ENCODE data around the gene RPTOR. TPM values are rescaled to one million over a fixed set of nuclear protein-coding genes. Genes with fewer than 3 reads are reported as not detected.
A peak's percentile ranks its signal among the peaks of the same experiment; 100 is the strongest.

The RPTOR gene
- total RNA-seq, 1 experiment from 2014 or later, result 46.2 TPM

DNA sequence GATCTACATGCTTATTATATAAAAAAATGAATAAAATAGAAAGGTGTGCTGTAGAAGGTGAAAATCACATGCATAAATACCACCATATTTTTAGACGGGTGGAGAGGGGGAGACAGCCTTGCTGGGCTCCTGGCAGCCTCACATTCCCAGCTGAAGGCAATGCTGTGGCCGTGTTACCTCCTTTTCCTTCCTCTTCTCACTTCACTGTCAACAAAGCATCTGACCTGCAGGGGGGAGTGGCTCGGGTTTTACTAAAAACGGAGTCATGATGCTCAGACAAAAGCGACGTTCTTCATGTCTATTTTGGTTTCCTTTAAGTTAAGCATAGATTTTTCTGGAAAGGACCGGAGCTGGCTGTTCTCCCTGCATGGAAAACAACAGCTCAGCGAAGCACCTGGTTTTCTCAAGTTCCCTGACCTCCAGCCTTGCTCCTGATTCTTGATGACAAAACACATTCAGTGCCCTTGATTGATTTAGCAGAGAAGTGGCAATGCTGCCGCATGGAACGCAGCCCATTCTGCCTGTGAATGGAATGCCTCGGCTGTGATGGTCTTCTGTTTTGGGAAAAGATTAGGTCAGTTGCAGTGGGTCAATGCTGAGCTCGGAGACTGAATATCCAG is 5.5 kb upstream of the RPTOR start:
- Histone ChIP-seq H3K9me2 (replicated peaks; ENCODE audit: low read length) (no peaks in the 10 kb centered on the region), H3K4me2 (ENCODE audit: low read length) (peak overlapping the region; percentile 8; the same call in 1 of the 2 replicates), H3K27ac (ENCODE audit: low read length) (no peak overlapping the region), H3K9me3 (ENCODE audit: low read length) (no peaks in the 10 kb centered on the region), H3F3A (ENCODE audit: low read length, unreplicated experiment) (no peaks in the 10 kb centered on the region), H3K79me2 (ENCODE audit: low read length) (no peaks in the 10 kb centered on the region), H3K4me1 (ENCODE audit: insufficient read depth, low read length) (no peaks in the 10 kb centered on the region), H3K27me3 (ENCODE audit: low read length) (no peaks in the 10 kb centered on the region), H3K9ac (ENCODE audit: low read length) (no peak overlapping the region), H4K20me1 (ENCODE audit: low read length) (no peaks in the 10 kb centered on the region), H3K4me3 (ENCODE audit: low read length) (no peak overlapping the region), H2AFZ (ENCODE audit: low read length) (peak overlapping the region; percentile 44; the same call in 1 of the 2 replicates), H3K36me3 (ENCODE audit: low read depth, low read length) (no peaks in the 10 kb centered on the region)
- ChIA-PET POLR2A (ENCODE audit: unreplicated experiment) (no interaction called here), CTCF (no interaction called here)
- peak; percentile 37; the same call in 1 of the 2 replicates for ATAC-seq
- no TSS peak for BruUV-seq (replicated peaks)
- DNase-seq, result no peak
- intact Hi-C loops (cut with micrococcal nuclease), result no loop called here
- no peak for TF ChIP-seq EZH2 (IDR thresholded peaks at IDR 0.05; ENCODE audit: low read length, unreplicated experiment)
- no peak for TF ChIP-seq EZH2phosphoT487 (IDR thresholded peaks at IDR 0.05; ENCODE audit: borderline replicate concordance, low read length)
- TF ChIP-seq, protein P1, sequence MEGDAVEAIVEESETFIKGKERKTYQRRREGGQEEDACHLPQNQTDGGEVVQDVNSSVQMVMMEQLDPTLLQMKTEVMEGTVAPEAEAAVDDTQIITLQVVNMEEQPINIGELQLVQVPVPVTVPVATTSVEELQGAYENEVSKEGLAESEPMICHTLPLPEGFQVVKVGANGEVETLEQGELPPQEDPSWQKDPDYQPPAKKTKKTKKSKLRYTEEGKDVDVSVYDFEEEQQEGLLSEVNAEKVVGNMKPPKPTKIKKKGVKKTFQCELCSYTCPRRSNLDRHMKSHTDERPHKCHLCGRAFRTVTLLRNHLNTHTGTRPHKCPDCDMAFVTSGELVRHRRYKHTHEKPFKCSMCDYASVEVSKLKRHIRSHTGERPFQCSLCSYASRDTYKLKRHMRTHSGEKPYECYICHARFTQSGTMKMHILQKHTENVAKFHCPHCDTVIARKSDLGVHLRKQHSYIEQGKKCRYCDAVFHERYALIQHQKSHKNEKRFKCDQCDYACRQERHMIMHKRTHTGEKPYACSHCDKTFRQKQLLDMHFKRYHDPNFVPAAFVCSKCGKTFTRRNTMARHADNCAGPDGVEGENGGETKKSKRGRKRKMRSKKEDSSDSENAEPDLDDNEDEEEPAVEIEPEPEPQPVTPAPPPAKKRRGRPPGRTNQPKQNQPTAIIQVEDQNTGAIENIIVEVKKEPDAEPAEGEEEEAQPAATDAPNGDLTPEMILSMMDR (conservative IDR thresholded peaks at IDR 0.05; ENCODE audit: low read depth, low read length), result no peak

DNA sequence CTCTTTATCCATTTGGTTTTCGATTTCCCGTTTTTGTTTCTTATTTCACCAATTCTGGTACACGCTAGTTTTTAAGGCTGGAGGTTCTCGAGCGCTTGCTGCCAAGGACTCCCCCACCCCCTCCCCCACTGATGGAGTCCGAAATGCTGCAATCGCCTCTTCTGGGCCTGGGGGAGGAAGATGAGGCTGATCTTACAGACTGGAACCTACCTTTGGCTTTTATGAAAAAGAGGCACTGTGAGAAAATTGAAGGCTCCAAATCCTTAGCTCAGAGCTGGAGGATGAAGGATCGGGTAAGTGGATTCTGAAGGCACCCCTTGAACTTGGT is 825 bp downstream of the RPTOR start:
- ATAC-seq (peak; percentile 19), DNase-seq (peak; percentile 21)
- no peaks in the 10 kb centered on the region for H3K9me2 ChIP-seq (replicated peaks; ENCODE audit: low read length)
- peak overlapping the region; percentile 99 for H3K9ac ChIP-seq (ENCODE audit: low read length)
- TF ChIP-seq EZH2phosphoT487 (IDR thresholded peaks at IDR 0.05; ENCODE audit: borderline replicate concordance, low read length), result no peak
- TF ChIP-seq, protein P1 (conservative IDR thresholded peaks at IDR 0.05; ENCODE audit: low read depth, low read length), result no peak
- TF ChIP-seq EZH2 (IDR thresholded peaks at IDR 0.05; ENCODE audit: low read length, unreplicated experiment), result no peak
- H3K4me2 ChIP-seq (ENCODE audit: low read length), result peak overlapping the region; percentile 81
- ChIA-PET POLR2A (ENCODE audit: unreplicated experiment) (no interaction called here), CTCF (interaction anchor here (0.6 kb wide), 1 partner anchor 23 kb away, joined by 8 read pairs; no protein-coding TSS in a partner anchor)
- H3K27me3 ChIP-seq (ENCODE audit: low read length), result no peaks in the 10 kb centered on the region
- H3K36me3 ChIP-seq (ENCODE audit: low read depth, low read length), result no peaks in the 10 kb centered on the region; the same call in 1 of the 2 replicates
- no peaks in the 10 kb centered on the region for H3F3A ChIP-seq (ENCODE audit: low read length, unreplicated experiment)
- H3K79me2 ChIP-seq (ENCODE audit: low read length), result peaks cover 59% of the 10 kb centered on the region
- peaks cover 24% of the 10 kb centered on the region for H4K20me1 ChIP-seq (ENCODE audit: low read length)
- peak overlapping the region; percentile 93 for H3K4me3 ChIP-seq (ENCODE audit: low read length)
- peaks cover 26% of the 10 kb centered on the region; the same call in 1 of the 2 replicates for H3K4me1 ChIP-seq (ENCODE audit: insufficient read depth, low read length)
- no peaks in the 10 kb centered on the region for H3K9me3 ChIP-seq (ENCODE audit: low read length)
- H3K27ac ChIP-seq (ENCODE audit: low read length), result peak overlapping the region; percentile 66
- intact Hi-C loops (cut with micrococcal nuclease), result no loop called here
- BruUV-seq (replicated peaks), result no TSS peak
- peak overlapping the region; percentile 91; the same call in 1 of the 2 replicates for H2AFZ ChIP-seq (ENCODE audit: low read length)

DNA sequence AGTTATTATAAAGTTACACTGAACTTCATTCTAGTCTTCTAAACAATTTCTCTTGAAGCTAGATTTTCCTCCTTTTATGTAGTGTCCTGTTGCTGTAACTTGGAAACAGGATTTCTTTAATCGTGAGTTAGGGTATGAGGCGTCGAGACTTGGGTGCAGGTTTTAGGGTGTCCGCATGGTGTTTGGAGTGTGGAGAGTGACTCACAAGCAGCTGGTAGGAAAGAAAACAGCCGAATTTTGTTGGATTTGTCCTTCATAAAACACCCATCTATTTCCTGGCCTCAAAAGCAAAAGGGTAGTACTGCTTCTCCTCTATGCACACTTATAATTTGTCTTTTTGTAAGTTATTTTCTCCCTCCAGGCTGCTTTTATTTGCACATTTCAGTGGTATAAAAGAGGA is 1.6 kb downstream of the RPTOR start:
- Histone ChIP-seq H3K9ac (ENCODE audit: low read length) (peak overlapping the region; percentile 99), H3K27ac (ENCODE audit: low read length) (no peak overlapping the region), H3K36me3 (ENCODE audit: low read depth, low read length) (no peaks in the 10 kb centered on the region; the same call in 1 of the 2 replicates), H3K9me2 (replicated peaks; ENCODE audit: low read length) (no peaks in the 10 kb centered on the region), H3K9me3 (ENCODE audit: low read length) (no peaks in the 10 kb centered on the region), H3K79me2 (ENCODE audit: low read length) (peaks cover 66% of the 10 kb centered on the region), H3K4me1 (ENCODE audit: insufficient read depth, low read length) (peaks cover 26% of the 10 kb centered on the region; the same call in 1 of the 2 replicates), H4K20me1 (ENCODE audit: low read length) (peaks cover 27% of the 10 kb centered on the region), H3F3A (ENCODE audit: low read length, unreplicated experiment) (no peaks in the 10 kb centered on the region), H2AFZ (ENCODE audit: low read length) (no peak overlapping the region), H3K4me3 (ENCODE audit: low read length) (peak overlapping the region; percentile 93), H3K4me2 (ENCODE audit: low read length) (peak overlapping the region; percentile 81), H3K27me3 (ENCODE audit: low read length) (no peaks in the 10 kb centered on the region)
- TF ChIP-seq, protein P1 (conservative IDR thresholded peaks at IDR 0.05; ENCODE audit: low read depth, low read length), result no peak
- no peak for TF ChIP-seq EZH2phosphoT487 (IDR thresholded peaks at IDR 0.05; ENCODE audit: borderline replicate concordance, low read length)
- TF ChIP-seq EZH2 (IDR thresholded peaks at IDR 0.05; ENCODE audit: low read length, unreplicated experiment), result no peak
- POLR2A ChIA-PET (ENCODE audit: unreplicated experiment), result no interaction called here
- ATAC-seq (peak; percentile 43), DNase-seq (peak; percentile 35)
- BruUV-seq (replicated peaks), result no TSS peak
- intact Hi-C loops (cut with micrococcal nuclease), result no loop called here
- CTCF ChIA-PET, result no interaction called here
